H1 (cell line): ENCODE measurements around the gene CNKSR2. TPM values are rescaled to one million over a fixed set of nuclear protein-coding genes. Genes with fewer than 3 reads are reported as not detected.

ENCODE experiments used
- CTCF ChIA-PET: fragments of 300-600 bp; sonication (Branson Sonifier 250); formaldehyde crosslinking; loops from one replicate; lab custom pipeline; 2021; ENCODE audit not compliant: partially characterized antibody; lab: Charles Lee
- POLR2A ChIA-PET: fragments of 300-600 bp; sonication (Branson Sonifier 250); formaldehyde crosslinking; loops from one replicate; lab custom pipeline; 2021; ENCODE audit warnings: inconsistent platforms; ENCODE audit not compliant: partially characterized antibody; lab: Charles Lee
- DNase-seq, 2 experiments: peaks; one replicate each; pipeline versions ENCODE4 v3.0.0 to v3.0.0-alpha.2; 2010 to 2022; ENCODE audit warnings: low spot score in 2 of 2, low read depth in 1 of 2, mixed read lengths in 1 of 2
- FAIRE-seq: peaks from 2 replicates; lab custom pipeline; 2011; peaks lifted over from hg19 to GRCh38; lab: Jason Lieb, UNC
- H2AFZ ChIP-seq: 2 replicates; pipeline ENCODE4 v1.8.1; 2012; ENCODE audit warnings: low read length, inconsistent platforms
- H2AK5ac ChIP-seq: 2 replicates; pipeline ENCODE4 v1.6.1; 2013; ENCODE audit warnings: low read depth, low read length
- H2BK120ac ChIP-seq: replicated peaks from 2 replicates; pipeline ENCODE3; 2013; ENCODE audit warnings: low read depth, low read length, inconsistent platforms
- H2BK12ac ChIP-seq: 2 replicates; pipeline ENCODE4 v1.6.1; 2013; ENCODE audit warnings: low read depth, low read length
- H2BK15ac ChIP-seq: 2 replicates; pipeline ENCODE4 v1.6.1; 2013; ENCODE audit warnings: low read length
- H2BK20ac ChIP-seq: 2 replicates; pipeline ENCODE4 v1.6.1; 2013; ENCODE audit warnings: low read length
- H2BK5ac ChIP-seq: 2 replicates; pipeline ENCODE4 v1.6.1; 2013; ENCODE audit warnings: low read depth, low read length
- H3K14ac ChIP-seq: 2 replicates; pipeline ENCODE4 v1.6.1; 2013; ENCODE audit warnings: inconsistent platforms; ENCODE audit not compliant: insufficient read length
- H3K18ac ChIP-seq: 2 replicates; pipeline ENCODE4 v1.6.1; 2013; ENCODE audit warnings: low read length; ENCODE audit errors: extremely low read depth
- H3K23ac ChIP-seq: 2 replicates; pipeline ENCODE4 v1.6.1; 2013; ENCODE audit warnings: inconsistent platforms; ENCODE audit not compliant: insufficient read length
- H3K23me2 ChIP-seq: 2 replicates; pipeline ENCODE4 v1.6.1; 2013; ENCODE audit warnings: low read depth, low read length
- H3K27ac ChIP-seq: 2 replicates; pipeline ENCODE4 v1.6.1; 2011; ENCODE audit warnings: low read depth, low read length, inconsistent platforms
- H3K27me3 ChIP-seq, 4 experiments: replicated peaks in 1 of 4; 1 replicate in 1 of 4; 2 replicates in 3 of 4; pipeline versions ENCODE4 v1.6.1 to v1.8.1; 2011 to 2013; ENCODE audit warnings: low read length in 3 of 4, mild to moderate bottlenecking in 3 of 4, inconsistent platforms in 2 of 4, mixed read lengths in 2 of 4, moderate library complexity in 1 of 4; ENCODE audit not compliant: control insufficient read depth in 3 of 4, insufficient read depth in 3 of 4; ENCODE audit errors: extremely low read depth in 1 of 4
- H3K36me3 ChIP-seq, 4 experiments: 2 replicates each; pipeline versions ENCODE4 v1.6.1 to v1.8.1; 2011 to 2013; ENCODE audit warnings: mild to moderate bottlenecking in 4 of 4, low read length in 3 of 4, moderate library complexity in 2 of 4, control low read depth in 1 of 4, inconsistent platforms in 1 of 4; ENCODE audit not compliant: insufficient read depth in 4 of 4, control insufficient read depth in 2 of 4
- H3K4ac ChIP-seq: replicated peaks from 2 replicates; pipeline ENCODE3; 2013; ENCODE audit warnings: low read length, low read depth, mixed read lengths, inconsistent platforms; ENCODE audit not compliant: insufficient read length
- H3K4me1 ChIP-seq, 4 experiments: replicated peaks in 1 of 4; 1 replicate in 1 of 4; 2 replicates in 3 of 4; pipeline versions ENCODE4 v1.6.1 to v1.8.1; 2011 to 2013; ENCODE audit warnings: low read length in 3 of 4, inconsistent platforms in 2 of 4, mixed read lengths in 1 of 4; ENCODE audit not compliant: insufficient read depth in 4 of 4, control insufficient read depth in 3 of 4
- H3K4me2 ChIP-seq, 2 experiments: 2 replicates each; pipeline versions ENCODE4 v1.6.1 to v1.8.1; 2011 to 2013; ENCODE audit warnings: low read depth in 2 of 2, low read length in 2 of 2, control low read depth in 1 of 2, inconsistent platforms in 1 of 2, mild to moderate bottlenecking in 1 of 2; ENCODE audit not compliant: insufficient read depth in 1 of 2
- H3K4me3 ChIP-seq, 4 experiments: fragments of 200-600, 300-600 bp in 1 of 4; sonication (generic), shearing (Covaris generic), sonication (Bioruptor Twin) in 1 of 4; 2 replicates each; pipeline versions ENCODE4 v1.5.1 to v1.8.1; 2011 to 2016; ENCODE audit warnings: low read length in 4 of 4, low read depth in 3 of 4, control low read depth in 2 of 4, inconsistent platforms in 2 of 4, mild to moderate bottlenecking in 2 of 4, mixed read lengths in 1 of 4, moderate library complexity in 1 of 4; ENCODE audit not compliant: insufficient read depth in 2 of 4; ENCODE audit errors: extremely low read depth in 1 of 4
- H3K56ac ChIP-seq: replicated peaks from 2 replicates; pipeline ENCODE3; 2013; ENCODE audit warnings: low read depth, mild to moderate bottlenecking, mixed read lengths, low read length, inconsistent platforms; ENCODE audit not compliant: insufficient read length
- H3K79me1 ChIP-seq: 2 replicates; pipeline ENCODE4 v1.6.1; 2013; ENCODE audit warnings: low read depth, low read length, control low read depth
- H3K79me2 ChIP-seq, 2 experiments: 2 replicates each; pipeline versions ENCODE4 v1.6.1 to v1.8.1; 2012 to 2013; ENCODE audit warnings: low read length in 2 of 2, mild to moderate bottlenecking in 2 of 2, inconsistent platforms in 1 of 2; ENCODE audit not compliant: insufficient read depth in 2 of 2, control insufficient read depth in 1 of 2
- H3K9ac ChIP-seq, 4 experiments: replicated peaks in 1 of 4; 1 replicate in 1 of 4; 2 replicates in 3 of 4; pipeline versions ENCODE4 v1.6.1 to v1.8.1; 2011 to 2013; ENCODE audit warnings: low read depth in 3 of 4, low read length in 3 of 4, control low read depth in 2 of 4, mild to moderate bottlenecking in 2 of 4, moderate library complexity in 2 of 4, inconsistent platforms in 1 of 4; ENCODE audit errors: extremely low read depth in 1 of 4
- H3K9me3 ChIP-seq, 2 experiments: 2 replicates each; pipeline versions ENCODE4 v1.6.1 to v1.8.1; 2012 to 2013; ENCODE audit warnings: mild to moderate bottlenecking in 2 of 2, moderate library complexity in 2 of 2, control low read depth in 1 of 2, inconsistent platforms in 1 of 2, low read depth in 1 of 2, low read length in 1 of 2, mixed read lengths in 1 of 2; ENCODE audit not compliant: insufficient read depth in 2 of 2
- H4K20me1 ChIP-seq, 2 experiments: replicated peaks in 1 of 2; 2 replicates each; pipeline versions ENCODE3 to v1.8.1; 2011 to 2013; ENCODE audit warnings: inconsistent platforms in 2 of 2, low read length in 2 of 2, mild to moderate bottlenecking in 1 of 2; ENCODE audit not compliant: insufficient read depth in 2 of 2, control insufficient read depth in 1 of 2
- H4K5ac ChIP-seq: 2 replicates; pipeline ENCODE4 v1.6.1; 2013; ENCODE audit warnings: low read length, low read depth, mixed read lengths, inconsistent platforms; ENCODE audit not compliant: insufficient read length
- H4K8ac ChIP-seq: 2 replicates; pipeline ENCODE4 v1.8.0; 2013; ENCODE audit warnings: mild to moderate bottlenecking, moderate library complexity, low read length, inconsistent platforms; ENCODE audit not compliant: insufficient read depth; ENCODE audit errors: extremely low read depth
- H4K91ac ChIP-seq: replicated peaks from 2 replicates; pipeline ENCODE3; 2013; ENCODE audit warnings: low read length, mixed read lengths, inconsistent platforms; ENCODE audit not compliant: insufficient read length
- ATF3 ChIP-seq: IDR thresholded peaks from 2 replicates; pipeline ENCODE4 v1.6.1; 2011; ENCODE audit warnings: low read depth, mild to moderate bottlenecking, low read length; ENCODE audit not compliant: insufficient read depth
- BACH1 ChIP-seq: IDR thresholded peaks from 2 replicates; pipeline ENCODE4 v1.6.1; 2012; ENCODE audit warnings: low read length, improper control_type of control experiment
- CBX8 ChIP-seq: fragments of 300-800, 300-1000 bp; sonication (generic); IDR thresholded peaks from 2 replicates; pipeline ENCODE4 v1.7.1; 2016; ENCODE audit warnings: low read depth, low read length, borderline replicate concordance
- CREB1 ChIP-seq: IDR thresholded peaks from 2 replicates; pipeline ENCODE4 v1.6.1; 2012; ENCODE audit warnings: inconsistent platforms
- EZH2 ChIP-seq: fragments of 200-600 bp; sonication (generic); IDR thresholded peaks from 2 replicates; pipeline ENCODE4 v1.7.1; 2012; ENCODE audit warnings: low read depth, mild to moderate bottlenecking, moderate library complexity, low read length, inconsistent platforms; ENCODE audit not compliant: severe bottlenecking
- MAFK ChIP-seq: IDR thresholded peaks from 2 replicates; pipeline ENCODE4 v1.6.1; 2012; ENCODE audit warnings: low read depth, mild to moderate bottlenecking, improper control_type of control experiment, low read length
- NANOG ChIP-seq: IDR thresholded peaks from 2 replicates; pipeline ENCODE4 v1.6.1; 2011; ENCODE audit warnings: low read length, low read depth, mild to moderate bottlenecking, inconsistent platforms; ENCODE audit not compliant: insufficient read depth, poor library complexity, severe bottlenecking
- RFX5 ChIP-seq: IDR thresholded peaks from 2 replicates; pipeline ENCODE4 v1.6.1; 2011; ENCODE audit warnings: low read depth, low read length, improper control_type of control experiment, borderline replicate concordance
- SIRT6 ChIP-seq: IDR thresholded peaks from one replicate; pipeline ENCODE4 v1.7.1; 2012; ENCODE audit warnings: low read length, inconsistent platforms
- SUZ12 ChIP-seq: fragments of 200-600 bp; sonication (generic); IDR thresholded peaks from 2 replicates; pipeline ENCODE4 v1.6.1; 2012; ENCODE audit warnings: mild to moderate bottlenecking, inconsistent platforms, low read length, moderate library complexity, mixed read lengths
- TAF7 ChIP-seq: optimal IDR thresholded peaks from 2 replicates; pipeline ENCODE3; 2011; ENCODE audit warnings: low read depth, mild to moderate bottlenecking, inconsistent platforms, low read length, moderate library complexity, borderline replicate concordance
- TCF12 ChIP-seq: IDR thresholded peaks from 2 replicates; pipeline ENCODE4 v1.6.1; 2011; ENCODE audit warnings: low read depth, mild to moderate bottlenecking, low read length
- WGBS, 2 experiments: shearing (Covaris generic) in 1 of 2; methylation state at CpG; one replicate each; pipeline versions ENCODE4 v1.1.6 to v1.1.7; 2013 to 2015; ENCODE audit warnings: low lambda C conversion rate in 2 of 2, mixed read lengths in 2 of 2, inconsistent platforms in 1 of 2, low coverage in 1 of 2, missing lambda C conversion rate in 1 of 2; ENCODE audit not compliant: insufficient replicate concordance in 2 of 2, insufficient coverage in 1 of 2, insufficient read length in 1 of 2; ENCODE audit errors: extremely low coverage in 1 of 2, missing lambda C conversion rate in 1 of 2; 5-methylcytosine and 5-hydroxymethylcytosine counted together
- polyA plus RNA-seq, 7 experiments: library from polyadenylated mRNA; depleted of rRNA in 3 of 7; stranded (reverse) in 5 of 7; unstranded in 2 of 7; fragments of >200 nt in 5 of 7; fragments of 200-250 nt in 2 of 7; gene quantifications; 1 replicate in 5 of 7; 2 replicates in 1 of 7; 4 replicates in 1 of 7; pipeline versions ENCODE4 v1.2.1 to v1.2.3, GENCODE V29; 2011 to 2013; ENCODE audit warnings: missing spikeins in 2 of 7, mixed read lengths in 2 of 7
- total RNA-seq: library from RNA; stranded (reverse); fragmentation: NEBNext Ultra II Directional; extraction: Animal tissue kit (Norgen Biotek cat#: 25700); gene quantifications from 2 replicates; pipeline ENCODE4 v1.2.1, GENCODE V29; 2021
- TF ChIP-seq, protein P1 (sequence below): IDR thresholded peaks from 2 replicates; pipeline ENCODE4 v1.6.1; 2012; ENCODE audit warnings: inconsistent platforms

CNKSR2 gene
- total and polyA plus RNA-seq, 2 of the 8 experiments (the other 6 are each of a cell fraction or from before 2014, with no cell fraction given): 5.5 to 16.3 TPM

- no peak overlapping the region for H2BK5ac ChIP-seq
- ChIA-PET POLR2A (no interaction called here), CTCF (interaction anchor here (0.6 kb wide), 1 partner anchor 852 kb away, joined by 3 read pairs; no protein-coding TSS in a partner anchor)
- no peak overlapping the region for H4K91ac ChIP-seq
- H3K4ac ChIP-seq: no peak overlapping the region
- H3K23me2 ChIP-seq: no peaks in the 10 kb centered on the region
- H2BK120ac ChIP-seq: no peak overlapping the region
- DNase-seq (no peak), FAIRE-seq (no peak)
- no peak overlapping the region for H4K8ac ChIP-seq
- H3K27me3 ChIP-seq: no peaks in the 10 kb centered on the region
- no peak overlapping the region for H2AFZ ChIP-seq
- H3K23ac ChIP-seq: no peak overlapping the region
- no peak overlapping the region for H2BK15ac ChIP-seq
- no peaks in the 10 kb centered on the region for H3K79me1 ChIP-seq
- H3K27ac ChIP-seq: no peak overlapping the region
- H4K5ac ChIP-seq: no peak overlapping the region
- no peak overlapping the region for H2BK12ac ChIP-seq
- H4K20me1 ChIP-seq: no peaks in the 10 kb centered on the region
- no peak overlapping the region for H3K18ac ChIP-seq
- H3K4me2 ChIP-seq: no peak overlapping the region
- H3K14ac ChIP-seq: no peak overlapping the region
- H3K56ac ChIP-seq: no peak overlapping the region
- H3K9ac ChIP-seq: no peak overlapping the region
- no peaks in the 10 kb centered on the region for H3K9me3 ChIP-seq
- H2BK20ac ChIP-seq: no peak overlapping the region
- peaks cover 0 to 3% (median 0%) of the 10 kb centered on the region in 4 experiments; a peak in 2 of 7 replicates for H3K4me1 ChIP-seq
- H3K4me3 ChIP-seq: no peak overlapping the region
- peaks cover 0 to 26% of the 10 kb centered on the region in 2 experiments; a peak in 2 of 4 replicates for H3K79me2 ChIP-seq
- H3K36me3 ChIP-seq: no peaks in the 10 kb centered on the region
- no peak overlapping the region for H2AK5ac ChIP-seq
- 60% methylated on average over 2 of the region's 2 CpGs; no CpG with 5 or more reads in 1 of the 2 experiments for WGBS, 2 experiments
- TF ChIP-seq SIRT6: no peak
- TF ChIP-seq SUZ12: no peak
- TF ChIP-seq CREB1: no peak
- TF ChIP-seq ATF3: no peak
- TF ChIP-seq MAFK: no peak
- TF ChIP-seq CBX8: no peak
- TF ChIP-seq EZH2: no peak
- no peak for TF ChIP-seq BACH1
- no peak for TF ChIP-seq NANOG
- no peak for TF ChIP-seq TAF7
- no peak for TF ChIP-seq TCF12
- TF ChIP-seq, protein P1, sequence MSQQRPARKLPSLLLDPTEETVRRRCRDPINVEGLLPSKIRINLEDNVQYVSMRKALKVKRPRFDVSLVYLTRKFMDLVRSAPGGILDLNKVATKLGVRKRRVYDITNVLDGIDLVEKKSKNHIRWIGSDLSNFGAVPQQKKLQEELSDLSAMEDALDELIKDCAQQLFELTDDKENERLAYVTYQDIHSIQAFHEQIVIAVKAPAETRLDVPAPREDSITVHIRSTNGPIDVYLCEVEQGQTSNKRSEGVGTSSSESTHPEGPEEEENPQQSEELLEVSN: no peak
- no peak for TF ChIP-seq RFX5
Measured at GRCh38 chrX:21408307-21408706, 34.1 kb downstream of the CNKSR2 start.
